DOHH2 (cell line): Measurements from ENCODE around the gene APBA3.

Source experiments
- H3F3A ChIP-seq: fragments of 200-600 bp; sonication (generic), shearing (Covaris generic); 2 replicates; pipeline ENCODE4 v1.6.0; 2016; ENCODE audit warnings: antibody characterized with exemption, mild to moderate bottlenecking; ENCODE audit not compliant: control insufficient read depth, insufficient read depth
- H3K27ac ChIP-seq: fragments of 200-600 bp; sonication (generic); 2 replicates; pipeline ENCODE4 v1.5.1; 2014; ENCODE audit warnings: low read depth, mild to moderate bottlenecking, low read length, moderate library complexity
- H3K27me3 ChIP-seq: fragments of 200-600 bp; sonication (generic); 2 replicates; pipeline ENCODE4 v1.6.1; 2014; ENCODE audit warnings: mild to moderate bottlenecking, low read length, mixed read lengths; ENCODE audit not compliant: control insufficient read depth
- H3K36me3 ChIP-seq: fragments of 200-600 bp; sonication (generic); 2 replicates; pipeline ENCODE4 v1.6.1; 2014; ENCODE audit warnings: mild to moderate bottlenecking, low read length, moderate library complexity, mixed read lengths; ENCODE audit not compliant: control insufficient read depth
- H3K4me1 ChIP-seq: fragments of 200-600 bp; sonication (generic); 2 replicates; pipeline ENCODE4 v1.6.1; 2014; ENCODE audit warnings: mild to moderate bottlenecking, low read length, mixed read lengths; ENCODE audit not compliant: control insufficient read depth
- H3K4me2 ChIP-seq: fragments of 200-600 bp; sonication (generic); 2 replicates; pipeline ENCODE4 v1.6.0; 2014; ENCODE audit warnings: mild to moderate bottlenecking, low read length, moderate library complexity
- H3K4me3 ChIP-seq: fragments of 200-600 bp; sonication (generic); 2 replicates; pipeline ENCODE4 v1.5.1; 2014; ENCODE audit warnings: mild to moderate bottlenecking, low read length, mixed read lengths
- H3K79me2 ChIP-seq: fragments of 200-600 bp; sonication (generic); 2 replicates; pipeline ENCODE4 v1.6.1; 2014; ENCODE audit warnings: mild to moderate bottlenecking, low read length, mixed read lengths; ENCODE audit not compliant: control insufficient read depth
- H3K9me2 ChIP-seq: fragments of 200-600 bp; sonication (generic); replicated peaks from 2 replicates; pipeline ENCODE4 v1.6.1; 2014; ENCODE audit warnings: mild to moderate bottlenecking, low read length, mixed read lengths; ENCODE audit not compliant: control insufficient read depth
- H3K9me3 ChIP-seq: fragments of 200-600 bp; sonication (generic); 2 replicates; pipeline ENCODE4 v1.6.1; 2014; ENCODE audit warnings: antibody characterized with exemption, low read length, mixed read lengths; ENCODE audit not compliant: control insufficient read depth, insufficient read depth
- H4K20me1 ChIP-seq: fragments of 200-600 bp; sonication (generic); 2 replicates; pipeline ENCODE4 v1.6.0; 2014; ENCODE audit warnings: low read depth, mild to moderate bottlenecking, antibody characterized with exemption, low read length, moderate library complexity; ENCODE audit not compliant: control insufficient read depth, insufficient read depth
- CTCF ChIP-seq: fragments of 200-600 bp; sonication (generic); IDR thresholded peaks from one replicate; pipeline ENCODE4 v1.5.1; 2014; ENCODE audit warnings: antibody characterized with exemption, mild to moderate bottlenecking, low read depth, low read length; ENCODE audit not compliant: poor library complexity, severe bottlenecking
- EZH2phosphoT487 ChIP-seq: fragments of 200-600 bp; sonication (generic); IDR thresholded peaks from 2 replicates; pipeline ENCODE4 v1.6.1; 2017; ENCODE audit warnings: borderline replicate concordance, mild to moderate bottlenecking, antibody characterized with exemption, low read length, moderate library complexity, mixed read lengths

Gene APBA3

GRCh38 chr19:3783660-3784584, 22.4 kb upstream of the APBA3 start:
- Histone ChIP-seq H3K27me3 (peaks cover 10% of the 10 kb centered on the region; the same call in 1 of the 2 replicates), H3K36me3 (no peaks in the 10 kb centered on the region), H4K20me1 (no peaks in the 10 kb centered on the region), H3K79me2 (no peaks in the 10 kb centered on the region), H3F3A (no peaks in the 10 kb centered on the region), H3K9me2 (no peaks in the 10 kb centered on the region), H3K4me2 (no peak overlapping the region), H3K4me3 (no peak overlapping the region), H3K9me3 (peaks cover 18% of the 10 kb centered on the region; the same call in 1 of the 2 replicates), H3K27ac (no peak overlapping the region), H3K4me1 (no peaks in the 10 kb centered on the region)
- TF ChIP-seq EZH2phosphoT487 (no peak), CTCF (peak; percentile 69)

- H3K27ac ChIP-seq = no peak overlapping the region
- H3K9me3 ChIP-seq = peaks cover 18% of the 10 kb centered on the region; the same call in 1 of the 2 replicates
- H4K20me1 ChIP-seq = no peaks in the 10 kb centered on the region; the same call in 1 of the 2 replicates
- no peaks in the 10 kb centered on the region for H3K9me2 ChIP-seq
- peaks cover 10% of the 10 kb centered on the region; the same call in 1 of the 2 replicates for H3K27me3 ChIP-seq
- TF ChIP-seq EZH2phosphoT487 (no peak), CTCF (no peak)
- H3K36me3 ChIP-seq = no peaks in the 10 kb centered on the region
- H3K4me2 ChIP-seq = no peak overlapping the region
- H3K4me3 ChIP-seq = no peak overlapping the region
- no peaks in the 10 kb centered on the region for H3K79me2 ChIP-seq
- H3K4me1 ChIP-seq = no peaks in the 10 kb centered on the region
- H3F3A ChIP-seq = no peaks in the 10 kb centered on the region
Observed at GRCh38 chr19:3782903-3783302, 21.4 kb upstream of the APBA3 start.

- Histone ChIP-seq H3K4me3 (no peak overlapping the region), H3K4me2 (no peak overlapping the region), H3K36me3 (no peaks in the 10 kb centered on the region), H3K27me3 (peaks cover 10% of the 10 kb centered on the region; the same call in 1 of the 2 replicates), H3K9me3 (peaks cover 18% of the 10 kb centered on the region; the same call in 1 of the 2 replicates), H3K4me1 (no peaks in the 10 kb centered on the region), H3K27ac (no peak overlapping the region), H3K79me2 (no peaks in the 10 kb centered on the region), H3K9me2 (no peaks in the 10 kb centered on the region), H4K20me1 (no peaks in the 10 kb centered on the region; the same call in 1 of the 2 replicates), H3F3A (no peaks in the 10 kb centered on the region)
- TF ChIP-seq EZH2phosphoT487 (no peak), CTCF (no peak)
Observed at GRCh38 chr19:3782330-3782729, 20.8 kb upstream of the APBA3 start.
